ENCODE data around the gene SUPT6H.

Gene SUPT6H

DNA sequence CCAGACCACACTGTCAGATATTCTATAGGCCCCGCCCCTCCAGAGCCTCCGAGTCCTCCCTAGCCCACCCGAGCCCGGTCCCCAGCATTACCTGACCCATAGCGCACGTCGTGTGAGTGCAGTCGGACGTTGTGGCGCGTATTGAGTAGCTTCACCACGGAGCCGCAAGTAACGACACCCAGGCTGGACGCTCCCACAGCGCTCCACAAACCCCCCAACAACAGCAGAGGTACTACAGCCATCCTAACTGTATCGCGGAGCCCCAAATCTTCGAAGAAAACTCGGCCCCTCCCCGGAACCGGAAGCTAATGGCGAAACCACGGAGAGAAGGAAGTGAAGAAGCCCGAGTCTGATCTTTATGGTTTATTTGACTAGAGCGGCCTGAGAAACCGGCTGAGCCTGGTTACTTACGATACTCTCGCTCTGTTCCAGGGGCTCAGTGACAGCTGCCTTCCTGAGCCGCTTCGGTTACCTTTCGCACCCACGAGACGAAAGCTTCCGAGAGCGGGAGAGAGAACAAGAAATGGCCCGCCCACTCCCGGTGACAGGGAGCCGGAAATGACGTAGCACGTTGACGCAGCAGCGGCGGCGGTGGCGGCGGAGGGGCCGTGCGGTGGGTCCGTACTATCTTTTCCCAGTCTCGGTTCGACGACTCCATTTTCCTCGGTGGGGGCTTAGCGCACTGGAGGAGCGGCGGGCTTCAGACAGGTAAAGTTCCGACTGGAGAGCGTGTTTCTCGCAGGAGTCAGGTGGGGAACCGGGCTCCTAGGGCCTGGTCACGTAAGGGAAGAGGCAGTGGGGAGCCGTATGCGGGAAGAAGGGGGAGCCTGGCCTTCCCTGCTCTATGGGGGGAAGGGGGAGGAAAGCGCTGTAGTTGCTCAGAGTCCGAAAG, at the start of gene SUPT6H, which contains the start of gene SDF2:
Gene SUPT6H, plus strand, starts transcription at position 571 of the 892 bp plus-strand sequence. CDS start 11,197 bp downstream, outside the sequence.
Gene SDF2, minus strand, starts transcription at position 272 of the 892 bp plus-strand sequence. Its CDS starts 30 bp downstream, at position 242.
- peak; percentile 81 for DNase-seq

DNA sequence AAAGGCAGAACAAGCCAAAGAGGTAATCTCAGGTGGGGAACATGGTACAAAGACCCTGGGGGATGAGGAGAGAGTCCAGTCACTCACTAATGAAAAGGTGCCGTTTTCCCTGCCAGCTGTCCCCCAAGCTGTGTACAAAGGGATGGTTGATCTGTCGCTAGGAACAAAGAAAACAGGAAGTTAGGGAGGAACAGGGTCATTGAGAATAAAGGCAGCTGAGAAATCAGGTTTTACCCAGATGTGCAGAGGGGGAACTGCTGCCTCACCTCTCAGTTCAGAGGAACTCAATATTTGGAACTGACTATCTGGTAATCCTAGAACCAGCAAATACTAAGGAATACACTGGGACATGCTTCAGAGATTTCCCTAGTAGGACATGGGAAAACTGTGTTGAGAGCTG, 49.5 kb upstream of the SUPT6H start:
- DNase-seq: no peak

DNA sequence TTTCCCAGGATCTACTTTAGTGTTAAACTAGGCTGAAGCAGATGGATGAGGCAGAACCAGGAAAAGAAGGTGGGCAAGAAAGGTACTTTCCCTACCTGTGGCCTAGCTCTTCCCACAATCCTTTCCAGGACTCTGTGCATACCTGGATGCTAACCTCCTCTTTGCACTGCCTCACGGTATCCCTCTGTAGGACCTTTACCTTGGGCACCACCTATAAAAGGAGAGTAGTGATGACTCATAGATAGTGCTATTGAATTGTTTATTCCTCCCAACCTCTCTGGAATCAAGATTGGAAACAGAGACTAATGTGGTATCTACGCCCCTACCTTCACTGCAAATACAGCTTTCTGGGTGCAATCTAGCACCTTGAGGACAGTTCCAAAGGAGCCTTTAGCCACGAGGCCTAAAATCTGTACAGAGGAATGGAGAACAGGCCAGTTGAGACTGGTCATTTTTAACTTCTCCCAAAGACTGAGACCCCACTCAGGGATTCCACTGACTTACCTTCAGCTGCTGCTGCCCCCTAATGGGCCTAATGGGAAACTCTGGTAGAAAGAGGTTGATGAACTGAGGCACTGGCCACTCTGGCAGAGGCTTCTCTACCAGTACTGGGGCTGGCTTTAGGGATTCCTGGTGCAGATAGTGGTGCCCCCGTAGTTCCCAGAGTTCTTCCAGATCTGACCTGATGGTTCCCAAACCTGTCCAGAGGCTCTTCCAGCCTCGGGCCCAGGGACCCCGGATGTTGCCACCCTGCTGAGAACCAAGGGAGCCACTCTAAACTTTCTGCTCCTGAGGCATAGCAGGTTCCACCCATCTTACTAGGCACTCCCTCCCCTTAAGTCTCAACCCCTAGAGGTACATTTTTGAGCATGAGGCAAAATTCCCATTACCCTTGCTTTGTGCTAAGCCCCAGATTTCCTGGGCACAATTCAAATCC, 48.8 kb upstream of the SUPT6H start:
- DNase-seq: no peak

DNA sequence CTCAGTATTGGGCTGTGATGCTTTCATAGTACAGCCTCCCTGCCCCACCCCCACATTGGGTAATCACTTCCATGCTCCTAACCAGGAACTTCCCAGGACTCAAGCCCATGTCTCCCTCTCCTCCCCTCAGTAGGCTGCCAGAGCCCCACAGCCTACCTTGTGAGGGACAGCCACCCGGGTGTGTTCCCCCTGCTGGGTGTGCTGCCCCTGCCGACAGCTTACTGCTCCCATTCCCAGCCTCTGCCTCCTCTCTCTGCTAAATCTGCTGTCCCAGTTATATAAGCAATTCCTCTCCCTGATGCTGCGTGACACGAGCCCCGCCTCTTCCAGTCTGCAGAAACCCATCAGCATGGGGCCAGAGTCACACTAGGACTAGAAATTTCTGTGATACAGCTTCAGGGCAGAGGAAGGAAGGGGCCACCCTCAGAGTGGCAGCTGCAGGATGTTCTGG, 48.0 kb upstream of the SUPT6H start, which contains the start of gene RSKR:
Gene RSKR, minus strand, starts transcription at position 255 of the 451 bp plus-strand sequence. Its CDS starts 24 bp downstream, at position 231.
- DNase-seq: no peak

DNA sequence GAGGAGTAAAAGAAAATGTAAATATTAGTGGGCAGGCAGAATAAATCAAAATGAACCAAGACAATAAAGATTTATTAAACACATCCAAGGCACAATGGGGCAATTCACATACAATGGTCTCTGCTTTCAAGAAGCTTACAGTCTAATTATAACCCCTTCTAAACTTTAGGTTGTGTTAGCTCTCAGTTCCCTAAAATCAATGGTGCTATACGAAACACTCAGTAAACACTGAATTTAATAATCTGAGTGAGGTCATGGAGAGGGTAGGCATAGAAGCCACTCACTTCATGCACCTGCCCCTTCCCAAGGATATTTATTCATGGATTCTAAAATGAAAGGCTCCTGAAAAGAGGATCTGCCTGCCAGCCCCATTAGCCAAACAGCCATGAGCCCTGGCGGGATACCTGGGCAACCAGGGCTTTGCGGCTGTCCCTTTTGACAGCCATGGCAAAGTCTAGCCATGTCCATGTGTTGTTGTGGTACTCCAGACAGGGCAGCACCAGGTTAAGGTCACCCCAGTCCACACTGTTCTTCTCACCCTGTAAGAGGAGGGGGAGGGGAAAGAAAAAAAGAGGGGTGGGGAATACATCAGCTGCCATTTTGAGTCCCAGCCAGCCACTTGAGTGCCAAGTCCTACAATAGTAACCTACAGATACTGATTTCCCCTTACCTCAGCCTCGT, 46.6 kb upstream of the SUPT6H start:
- DNase-seq: no peak

DNA sequence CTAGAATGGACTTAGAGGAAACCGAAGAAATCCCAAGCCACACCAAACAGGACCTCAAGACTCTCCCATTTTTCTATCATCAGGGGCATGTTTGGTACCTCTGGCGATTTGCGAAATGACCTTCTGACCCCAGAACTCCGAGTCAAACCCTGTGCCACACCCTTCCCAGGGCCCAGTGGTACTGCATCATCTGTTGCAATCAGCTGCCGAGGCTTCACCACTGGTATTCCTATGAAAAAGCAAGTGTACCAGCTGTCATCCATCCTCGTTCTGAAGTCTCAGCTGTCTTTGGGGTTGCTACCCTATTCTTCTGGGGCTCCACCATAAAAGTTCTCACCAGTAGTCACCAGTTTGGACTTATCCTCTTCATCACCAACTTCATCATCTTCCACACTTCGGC, 45.7 kb upstream of the SUPT6H start:
- DNase-seq: no peak

DNA sequence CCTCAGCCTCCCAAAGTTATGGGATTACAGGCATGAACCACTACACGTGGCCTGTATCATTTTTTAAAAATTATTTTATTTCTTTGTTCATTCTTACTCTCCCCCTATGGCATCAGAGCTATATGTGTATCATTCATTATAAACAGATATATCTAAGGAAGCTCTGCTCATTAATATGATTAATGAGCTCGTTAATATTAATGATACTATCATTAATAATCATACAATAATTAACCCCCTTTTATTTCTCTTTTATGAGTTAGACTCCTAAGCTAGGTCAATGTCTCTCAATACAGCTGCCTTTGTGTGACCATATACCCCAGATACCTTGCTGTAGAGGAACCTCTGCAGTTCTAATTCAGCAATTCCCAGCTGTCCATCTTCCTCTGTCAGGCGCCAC, 43.5 kb upstream of the SUPT6H start:
- DNase-seq: no peak

DNA sequence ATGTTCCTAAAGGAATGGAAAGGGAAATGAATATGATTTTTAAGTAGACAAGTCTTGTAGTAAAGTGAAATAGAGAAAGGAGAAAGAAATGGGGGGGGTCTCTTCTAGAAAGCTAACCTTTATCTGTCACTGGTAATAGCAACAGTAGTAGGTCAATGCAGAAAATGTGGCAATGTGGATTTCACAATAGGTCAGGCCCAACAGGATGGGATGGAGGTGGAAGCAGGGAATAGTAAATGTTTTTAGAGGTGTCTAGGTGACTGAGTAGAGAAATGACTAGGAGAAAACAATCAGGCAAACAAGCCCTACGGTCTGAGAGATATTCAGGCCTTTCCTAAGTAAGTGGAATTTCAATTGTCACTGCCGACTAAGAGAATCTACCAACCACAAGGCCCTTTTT, 42.0 kb upstream of the SUPT6H start:
- no peak for DNase-seq

DNA sequence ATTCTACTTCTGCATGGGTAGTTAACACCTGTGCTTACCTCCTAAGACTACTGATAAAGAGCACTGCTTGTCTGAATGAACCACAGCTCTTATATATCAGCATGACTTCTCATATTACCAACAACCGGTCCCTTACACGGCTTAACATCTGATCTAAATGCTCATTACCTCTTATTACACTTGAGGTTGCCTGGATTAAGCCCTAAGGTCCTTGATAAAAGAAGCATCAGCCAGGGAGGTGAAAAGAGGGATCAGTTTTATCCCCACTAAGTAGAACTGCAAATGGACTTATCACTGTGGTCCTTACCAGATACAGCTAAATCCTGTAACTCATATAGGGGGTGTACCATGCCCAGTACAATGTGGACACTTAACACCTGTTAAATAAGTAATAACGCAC, 39.8 kb upstream of the SUPT6H start:
- DNase-seq: peak; percentile 100

DNA sequence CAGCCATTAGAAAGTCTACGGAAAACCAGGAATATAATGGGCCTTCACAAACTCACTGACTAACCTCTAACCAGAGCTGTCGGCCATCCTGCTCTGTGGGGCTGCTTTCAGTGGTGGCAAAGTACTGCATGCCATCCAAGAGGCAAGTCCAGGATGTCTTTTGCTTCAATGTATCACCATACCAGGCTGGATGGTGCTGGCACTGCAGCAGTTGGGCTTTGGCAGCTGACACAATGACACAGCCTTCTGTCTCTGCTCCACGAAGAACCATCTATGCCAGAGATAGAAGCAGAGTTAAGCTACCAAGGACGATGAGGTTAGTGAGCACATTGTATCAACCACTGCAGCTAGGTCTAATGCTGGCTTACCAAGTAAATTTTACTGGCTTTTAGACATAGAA, 38.3 kb upstream of the SUPT6H start:
- no peak for DNase-seq

DNA sequence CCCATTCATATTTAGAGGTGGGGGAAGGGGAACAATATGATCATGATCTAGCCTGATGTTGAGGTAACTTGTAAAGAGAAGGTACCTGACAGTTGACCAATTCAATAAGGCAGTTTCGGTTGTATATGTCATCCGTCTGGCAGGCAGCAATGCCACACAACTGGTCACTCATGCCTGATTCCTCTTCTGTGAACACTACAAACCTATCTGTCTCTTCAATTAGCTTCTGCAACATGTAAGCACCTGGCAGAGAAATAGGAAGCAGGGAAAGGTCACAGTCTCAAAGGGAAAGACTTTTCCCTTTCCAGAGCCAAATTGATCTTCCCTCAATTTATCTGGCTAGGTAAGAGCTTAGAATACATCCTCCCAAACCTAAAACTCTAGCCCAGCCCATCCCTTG, 37.9 kb upstream of the SUPT6H start:
- DNase-seq: no peak

DNA sequence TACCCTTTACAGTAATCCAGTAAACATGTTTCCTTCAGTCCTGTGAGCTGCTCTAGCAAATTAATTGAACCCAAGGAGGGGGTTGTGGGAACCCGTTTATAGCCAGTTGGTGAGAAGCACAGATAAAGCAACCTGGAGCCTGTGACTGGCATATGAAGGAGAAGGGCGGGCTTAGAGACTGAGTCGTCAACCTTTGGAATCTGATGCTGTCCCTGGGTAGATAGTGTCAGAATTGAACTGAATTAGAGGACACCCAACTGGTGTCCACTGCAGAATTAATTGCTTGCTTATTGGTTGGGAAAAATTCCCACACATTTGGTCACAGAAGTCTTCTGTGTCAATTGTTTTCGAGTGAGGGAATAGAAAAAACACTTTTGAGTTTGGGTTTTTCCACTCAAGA, 35.2 kb upstream of the SUPT6H start:
- no peak for DNase-seq

DNA sequence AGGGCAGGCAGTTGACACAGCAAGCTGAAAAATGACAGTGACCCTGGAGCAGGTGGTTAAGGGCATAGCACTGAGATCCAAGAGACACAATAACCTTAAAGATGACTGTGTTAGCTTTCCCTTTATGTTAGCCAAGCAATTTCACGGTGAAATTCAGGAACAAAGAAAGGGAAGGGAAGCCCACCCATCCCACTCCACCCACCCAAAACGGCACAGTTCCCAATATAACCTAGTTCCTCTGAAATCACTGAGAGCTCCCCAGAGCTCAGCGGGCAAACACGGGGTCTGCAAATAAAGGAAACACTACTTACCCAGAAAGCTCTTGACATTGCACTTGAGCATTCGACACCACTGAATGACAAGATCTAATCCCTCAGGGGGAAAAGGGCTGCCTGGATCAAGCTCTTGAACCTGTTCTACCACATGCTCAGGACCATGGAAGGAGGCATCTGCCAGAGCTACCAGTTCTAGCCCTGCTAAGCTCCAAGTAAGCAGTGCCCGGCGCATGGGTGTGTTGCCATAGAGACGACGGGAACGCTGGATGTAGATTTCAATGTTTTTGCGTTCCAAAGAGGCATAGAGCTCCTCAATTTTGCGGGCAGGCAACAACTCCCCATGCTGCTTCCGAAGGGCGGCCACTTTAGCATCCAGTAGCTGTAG, 27.7 kb upstream of the SUPT6H start:
- DNase-seq: peak; percentile 77

DNA sequence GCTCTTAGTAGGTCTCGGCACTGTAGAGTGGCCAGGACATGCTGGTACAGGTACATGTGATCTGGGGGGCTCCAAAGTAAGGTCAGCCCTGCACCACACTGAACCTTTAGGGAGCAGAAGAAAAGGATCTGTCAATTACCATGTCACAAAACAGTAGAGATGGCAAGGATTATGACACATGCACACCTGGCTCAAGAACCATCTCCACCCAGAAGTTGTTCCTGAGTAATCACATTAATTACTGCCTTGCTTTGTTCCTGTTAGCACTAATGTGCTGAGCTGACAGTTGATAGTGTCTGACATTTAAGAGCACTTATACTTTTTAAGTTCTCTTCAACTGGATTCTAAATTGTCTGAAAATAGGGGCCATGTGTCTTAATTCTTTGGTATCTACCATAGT, 26.5 kb upstream of the SUPT6H start:
- DNase-seq: no peak

DNA sequence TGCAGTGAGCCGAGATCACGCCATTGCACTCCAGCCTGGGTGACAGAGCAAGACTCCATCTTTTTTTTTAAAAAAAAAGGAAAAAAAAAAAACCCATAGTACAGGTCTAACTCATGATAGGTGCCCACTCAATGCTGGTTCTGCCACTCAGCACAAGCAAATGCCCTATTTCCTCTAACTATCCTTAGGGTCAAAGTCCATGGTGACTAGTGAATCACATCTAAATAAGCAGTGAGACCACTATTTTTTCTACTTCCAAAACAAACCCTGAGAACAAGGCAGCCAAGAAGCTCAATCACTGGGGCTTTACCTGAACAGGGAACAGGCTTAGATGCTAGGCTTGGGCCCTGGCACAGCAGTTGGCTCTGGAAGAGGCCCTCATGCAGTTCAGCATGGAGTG, 20.4 kb upstream of the SUPT6H start:
- no peak for DNase-seq

DNA sequence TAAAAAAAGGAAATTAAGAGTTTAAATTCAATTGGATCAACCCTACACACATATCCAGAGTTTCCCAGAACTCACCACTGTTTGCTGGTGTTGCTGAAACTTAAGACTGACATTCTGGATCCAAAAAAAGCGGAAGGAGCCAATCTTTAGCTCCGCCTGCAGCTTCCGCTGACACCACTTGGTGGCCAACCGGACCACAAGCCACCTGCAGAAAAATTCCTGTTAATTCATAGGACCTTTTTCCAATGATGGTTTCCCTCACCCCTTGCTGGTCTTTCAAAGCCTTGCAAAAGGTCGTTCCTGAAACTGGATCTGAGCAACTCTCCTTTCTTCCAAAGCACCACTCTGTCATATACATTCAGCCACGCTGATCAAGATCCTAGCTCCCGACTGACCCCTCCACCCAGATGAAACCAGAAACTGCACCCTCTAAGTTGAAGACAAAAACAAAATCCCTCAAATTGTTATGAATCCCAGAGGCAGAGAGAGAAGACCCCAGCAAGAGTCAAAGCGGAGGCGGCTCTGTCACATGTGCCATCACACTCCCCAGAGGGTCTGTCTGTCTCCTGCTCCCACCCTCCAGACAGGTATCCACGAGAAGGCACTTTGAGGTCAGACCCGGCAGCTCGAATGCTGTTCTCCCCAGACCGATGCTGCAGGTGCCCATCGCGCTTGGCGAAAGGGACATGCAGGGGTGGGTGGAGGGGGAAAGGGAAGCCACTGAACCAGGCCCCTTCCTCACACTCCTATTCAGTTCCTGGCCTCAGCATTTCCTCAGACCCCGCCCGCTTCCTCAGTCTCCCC, 17.8 kb upstream of the SUPT6H start:
- DNase-seq: no peak

DNA sequence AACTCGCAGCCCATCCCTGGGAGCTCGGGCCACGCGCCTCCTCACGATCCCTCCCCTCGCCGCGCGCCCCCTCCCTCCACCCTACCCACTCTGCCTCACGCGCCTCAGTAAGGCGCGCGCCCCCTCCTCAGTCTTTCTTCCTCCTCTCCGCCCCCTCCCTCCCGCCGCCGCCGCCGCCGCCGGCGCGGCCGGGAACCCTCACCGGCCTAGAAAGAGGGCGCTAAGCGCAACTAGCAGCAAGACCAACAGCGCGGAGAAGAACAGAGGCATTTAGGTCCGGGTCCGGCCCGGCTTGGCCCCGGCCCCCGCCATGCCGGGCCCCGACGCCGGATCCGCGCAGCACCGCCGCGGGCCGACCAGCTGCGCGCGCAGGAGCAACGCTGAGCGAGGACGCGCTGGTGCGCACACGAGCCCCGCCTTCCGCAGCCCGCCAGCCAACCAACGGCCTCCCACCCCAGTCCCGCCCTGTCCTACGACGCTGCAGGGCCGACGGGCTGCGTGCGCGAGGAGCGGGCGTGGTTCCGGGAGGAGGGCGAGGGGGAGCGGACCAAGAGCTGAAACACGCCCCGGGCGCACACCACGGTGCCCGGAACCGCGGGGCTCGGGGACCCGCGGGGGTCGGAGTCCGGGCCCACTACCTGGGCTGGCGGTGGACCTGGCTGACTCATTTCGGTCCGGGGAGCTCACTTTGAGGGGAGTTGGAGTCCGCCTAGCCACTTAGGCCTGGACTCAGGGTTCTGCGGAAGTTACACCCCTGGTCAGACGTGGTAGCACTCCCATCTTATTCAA, 17.0 kb upstream of the SUPT6H start, which contains the start of gene BLTP2:
Gene BLTP2, minus strand, starts transcription at position 372 of the 789 bp plus-strand sequence. Its CDS starts 102 bp downstream, at position 270.
- DNase-seq: peak; percentile 61

DNA sequence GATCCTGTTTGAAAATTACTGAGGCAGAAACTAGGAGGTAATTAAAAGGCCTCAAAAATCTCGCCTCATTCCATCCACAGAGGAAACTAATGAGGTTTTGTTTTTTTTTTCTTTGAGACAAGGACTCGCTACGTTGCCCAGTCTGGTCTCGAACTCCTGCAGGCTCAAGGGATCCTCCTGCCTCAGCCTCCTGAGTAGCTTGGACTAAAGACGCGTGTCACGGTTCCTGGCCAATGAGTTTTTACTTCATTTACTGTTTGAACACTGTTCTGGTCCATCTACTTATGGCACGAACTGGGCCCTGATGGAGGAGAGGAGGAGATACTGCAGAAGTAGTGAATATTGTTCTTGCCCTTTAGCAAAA, 16.4 kb upstream of the SUPT6H start:
- DNase-seq: no peak

DNA sequence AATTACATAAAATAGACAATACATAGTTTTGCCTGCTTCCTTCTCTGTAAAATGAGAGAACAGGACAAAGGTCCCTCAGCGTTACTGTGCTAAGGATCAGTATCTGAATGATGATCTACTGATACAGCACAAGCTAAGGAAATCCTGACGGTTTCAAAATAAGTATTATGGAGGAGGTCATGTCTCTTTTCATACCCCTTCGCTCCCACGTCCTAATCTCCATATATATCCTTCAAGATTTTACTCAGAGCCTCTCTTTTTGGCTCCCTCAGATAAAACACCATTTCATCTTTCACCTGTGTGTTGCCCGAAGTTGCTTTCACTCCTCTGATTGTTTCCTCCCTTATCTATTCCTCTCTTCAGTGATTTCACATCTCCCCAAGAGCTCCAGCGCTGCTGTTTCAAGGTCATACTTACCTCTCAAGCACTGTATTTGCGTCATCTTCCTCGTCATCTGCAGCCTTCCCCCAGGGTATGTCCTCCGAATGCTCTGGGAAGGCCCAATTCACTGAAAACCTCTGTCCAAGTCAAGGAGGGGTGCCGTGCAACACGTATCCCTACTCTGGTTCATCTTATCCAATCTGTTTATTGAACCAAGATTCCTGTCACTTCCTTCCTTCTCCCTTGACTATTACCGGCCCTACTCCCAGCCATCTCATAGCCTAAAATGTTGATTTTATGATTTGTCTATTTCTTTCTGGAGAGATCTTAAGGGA, 15.8 kb upstream of the SUPT6H start:
- DNase-seq: no peak

DNA sequence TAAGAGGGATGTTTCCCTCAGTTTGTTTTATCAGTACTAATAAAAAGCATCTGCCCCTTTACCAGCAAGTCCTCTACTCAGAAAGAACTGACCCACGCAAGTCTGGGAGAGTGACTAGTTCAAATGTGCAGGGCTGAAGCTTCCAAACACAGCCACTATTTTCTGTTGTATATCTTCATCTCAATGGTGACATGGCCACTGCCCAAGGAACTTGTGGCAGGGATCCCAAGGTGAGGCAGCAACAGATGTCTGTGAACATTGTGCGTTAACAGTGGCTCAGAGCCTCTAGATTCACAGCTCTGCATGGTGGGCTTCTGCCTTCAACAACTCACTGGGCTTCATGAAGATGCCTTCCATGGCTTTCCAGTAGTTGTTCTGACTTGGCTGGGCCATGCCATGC, 13.3 kb upstream of the SUPT6H start:
- no peak for DNase-seq
